BE2C (cell line): ENCODE results near the gene TEN1.
A peak's percentile ranks its signal among the peaks of the same experiment; 100 is the strongest.
"Not testable (repeated sequence)": the region's sequence is repeated elsewhere in the genome, so short reads cannot be mapped to it uniquely, and the experiment has no call there.

Source experiments
- DNase-seq: peaks from one replicate; pipeline ENCODE4 v3.0.0-alpha.2; 2020
- H3K27me3 ChIP-seq: fragments of 250-450 bp; sonication (Bioruptor Pico); 2 replicates; pipeline ENCODE4 v1.5.1; 2020; ENCODE audit warnings: mild to moderate bottlenecking
- H3K36me3 ChIP-seq: fragments of 250-450 bp; sonication (Bioruptor Pico); 2 replicates; pipeline ENCODE4 v1.5.1; 2020; ENCODE audit warnings: mild to moderate bottlenecking
- H3K4me1 ChIP-seq: fragments of 250-450 bp; sonication (Bioruptor Pico); 2 replicates; pipeline ENCODE4 v1.5.1; 2020
- H3K4me3 ChIP-seq: 2 replicates; pipeline ENCODE4 v1.5.1; 2011; ENCODE audit warnings: low read depth, low read length
- H3K9me3 ChIP-seq: fragments of 250-450 bp; sonication (Bioruptor Pico); 2 replicates; pipeline ENCODE4 v1.5.1; 2020
- CTCF ChIP-seq: IDR thresholded peaks from 2 replicates; pipeline ENCODE4 v1.5.1; 2012; ENCODE audit warnings: mild to moderate bottlenecking, low read depth, low read length

TEN1 gene

GRCh38 chr17:75970626-75971025, 8.4 kb upstream of the TEN1 start:
- no peaks in the 10 kb centered on the region for H3K27me3 ChIP-seq
- DNase-seq: no peak
- no peaks in the 10 kb centered on the region for H3K9me3 ChIP-seq
- peaks cover 10% of the 10 kb centered on the region; the same call in 1 of the 2 replicates for H3K36me3 ChIP-seq
- no peaks in the 10 kb centered on the region for H3K4me1 ChIP-seq
- TF ChIP-seq CTCF: no peak
- no peak overlapping the region for H3K4me3 ChIP-seq

GRCh38 chr17:75975187-75975586, 3.9 kb upstream of the TEN1 start:
- H3K4me1 ChIP-seq, H3K36me3 ChIP-seq, H3K27me3 ChIP-seq, H3K9me3 ChIP-seq, H3K4me3 ChIP-seq, DNase-seq: not testable (repeated sequence)

- no peaks in the 10 kb centered on the region for H3K27me3 ChIP-seq
- no peaks in the 10 kb centered on the region for H3K4me1 ChIP-seq
- peaks cover 4% of the 10 kb centered on the region; the same call in 1 of the 2 replicates for H3K36me3 ChIP-seq
- no peak for DNase-seq
- no peaks in the 10 kb centered on the region for H3K9me3 ChIP-seq
- no peak overlapping the region for H3K4me3 ChIP-seq
- TF ChIP-seq CTCF: no peak
Observed at GRCh38 chr17:75975757-75976174, 3.3 kb upstream of the TEN1 start.

- Histone ChIP-seq H3K4me3 (no peak overlapping the region), H3K4me1 (no peaks in the 10 kb centered on the region), H3K36me3 (peaks cover 3% of the 10 kb centered on the region; the same call in 1 of the 2 replicates), H3K9me3 (no peaks in the 10 kb centered on the region), H3K27me3 (no peaks in the 10 kb centered on the region)
- TF ChIP-seq CTCF: no peak
- DNase-seq: no peak
Observed at GRCh38 chr17:75976175-75976848, 2.7 kb upstream of the TEN1 start.

GRCh38 chr17:75979705-75980187, 706 bp downstream of the TEN1 start:
- TF ChIP-seq CTCF: no peak
- no peaks in the 10 kb centered on the region for H3K9me3 ChIP-seq
- H3K4me3 ChIP-seq: peak overlapping the region; percentile 96
- DNase-seq: no peak
- no peaks in the 10 kb centered on the region for H3K36me3 ChIP-seq
- peaks cover 9% of the 10 kb centered on the region for H3K4me1 ChIP-seq
- no peaks in the 10 kb centered on the region for H3K27me3 ChIP-seq

DNA sequence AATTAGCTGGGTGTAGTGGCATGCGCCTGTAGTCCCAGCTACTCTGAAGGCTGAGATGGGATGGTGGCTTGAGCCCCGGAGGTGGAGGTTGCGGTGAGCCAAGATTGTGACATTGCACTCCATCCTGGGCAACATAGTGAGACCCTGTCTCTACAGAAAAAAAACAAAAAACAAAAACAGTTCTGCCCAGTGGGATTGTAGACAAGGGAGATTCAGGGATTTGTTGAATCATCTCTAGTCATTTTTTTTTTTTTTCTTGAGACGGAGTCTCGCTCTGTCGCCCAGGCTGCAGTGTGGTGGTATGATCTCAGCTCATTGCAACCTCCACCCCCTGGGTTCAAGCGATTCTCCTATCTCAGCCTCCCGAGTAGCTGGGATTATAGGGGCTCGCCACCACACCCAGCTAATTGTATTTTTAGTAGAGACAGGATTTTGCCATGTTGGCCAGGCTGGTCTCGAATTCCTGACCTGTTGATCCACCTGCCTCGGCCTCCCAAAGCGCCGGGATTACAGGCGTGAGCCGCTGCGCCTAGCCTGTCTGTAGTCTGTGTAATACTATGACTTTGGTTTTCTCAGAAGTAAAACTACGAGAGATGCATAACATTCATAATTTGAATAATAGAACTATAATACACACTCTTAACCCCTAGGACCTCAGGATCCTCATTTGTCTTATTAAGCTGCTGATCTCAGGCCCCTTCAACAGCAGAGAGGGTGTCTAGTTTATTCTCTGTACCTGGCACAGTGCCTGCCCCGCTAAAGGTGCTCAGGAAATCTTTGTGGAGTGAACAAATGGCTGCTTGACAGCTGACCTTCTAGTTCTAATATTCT, 1.4 kb downstream of the TEN1 start:
- no peaks in the 10 kb centered on the region for H3K27me3 ChIP-seq
- no peak for DNase-seq
- H3K9me3 ChIP-seq: no peaks in the 10 kb centered on the region
- no peak for TF ChIP-seq CTCF
- peak overlapping the region; percentile 96 for H3K4me3 ChIP-seq
- H3K36me3 ChIP-seq: no peaks in the 10 kb centered on the region
- peaks cover 9% of the 10 kb centered on the region for H3K4me1 ChIP-seq
